Epithelial cell of prostate (primary cell): ENCODE measurements around the gene GPR160.
"Not testable (repeated sequence)": the region's sequence is repeated elsewhere in the genome, so short reads cannot be mapped to it uniquely, and the experiment has no call there.

Source experiments
- DNase-seq: peaks from one replicate; pipeline ENCODE4 v3.0.0-alpha.2; 2011; ENCODE audit warnings: low read depth, low spot score
- H3K27ac ChIP-seq: fragments of 450-650 bp; 2 replicates; pipeline ENCODE4 v1.5.1; 2017; ENCODE audit warnings: mild to moderate bottlenecking

Gene GPR160

GRCh38 chr3:170037463-170038433 is at the start of gene GPR160:
Gene GPR160 (plus strand): TSS chr3:170037995. CDS start chr3:170083973, 45,978 bp downstream.
- H3K27ac ChIP-seq, result no peak within 1 kb of the TSS
- no peak for DNase-seq

- no peak overlapping the region for H3K27ac ChIP-seq
- DNase-seq, result no peak
These were observed 47.4 kb upstream of the GPR160 start for GRCh38 chr3:169990431-169990830.

- no peak for DNase-seq
- no peak overlapping the region for H3K27ac ChIP-seq
These were observed 45.6 kb upstream of the GPR160 start for GRCh38 chr3:169992156-169992555.

GRCh38 chr3:169992781-169993180 is 45.0 kb upstream of the GPR160 start:
- H3K27ac ChIP-seq, result no peak overlapping the region
- no peak for DNase-seq

- no peak overlapping the region for H3K27ac ChIP-seq
These were observed 44.0 kb upstream of the GPR160 start for GRCh38 chr3:169993761-169994160.

GRCh38 chr3:169996063-169996462 is 41.7 kb upstream of the GPR160 start:
- no peak overlapping the region for H3K27ac ChIP-seq
- no peak for DNase-seq

More at GRCh38 chr3:169993761-169994160, 44.0 kb upstream of the GPR160 start:
- DNase-seq, result no peak

- peak; percentile 65 for DNase-seq
- peak overlapping the region; percentile 78 for H3K27ac ChIP-seq
These were observed 39.1 kb upstream of the GPR160 start for GRCh38 chr3:169998668-169999131.

GRCh38 chr3:169999433-169999832 is 38.4 kb upstream of the GPR160 start:
- DNase-seq, result no peak
- H3K27ac ChIP-seq, result peak overlapping the region; percentile 78

- peak overlapping the region; percentile 78 for H3K27ac ChIP-seq
- no peak for DNase-seq
These were observed 37.7 kb upstream of the GPR160 start for GRCh38 chr3:170000051-170000450.

GRCh38 chr3:170002231-170002630 is 35.6 kb upstream of the GPR160 start:
- no peak for DNase-seq
- no peak overlapping the region for H3K27ac ChIP-seq

GRCh38 chr3:170002879-170003278 is 34.9 kb upstream of the GPR160 start:
- no peak for DNase-seq
- H3K27ac ChIP-seq, result no peak overlapping the region

GRCh38 chr3:170003881-170004356 is 33.9 kb upstream of the GPR160 start:
- H3K27ac ChIP-seq, result no peak overlapping the region
- no peak for DNase-seq

GRCh38 chr3:170007031-170007663 is 30.6 kb upstream of the GPR160 start:
- no peak overlapping the region for H3K27ac ChIP-seq
- no peak for DNase-seq

- no peak for DNase-seq
- H3K27ac ChIP-seq, result no peak overlapping the region
These were observed 27.3 kb upstream of the GPR160 start for GRCh38 chr3:170010498-170010897.

- no peak overlapping the region for H3K27ac ChIP-seq
- no peak for DNase-seq
These were observed 25.0 kb upstream of the GPR160 start for GRCh38 chr3:170012683-170013400.

- DNase-seq, result no peak
- no peak overlapping the region for H3K27ac ChIP-seq
These were observed 21.7 kb upstream of the GPR160 start for GRCh38 chr3:170016057-170016456.

GRCh38 chr3:170019306-170019705 is 18.5 kb upstream of the GPR160 start:
- not testable (repeated sequence) for H3K27ac ChIP-seq, DNase-seq

GRCh38 chr3:170021083-170021482 is 16.7 kb upstream of the GPR160 start:
- H3K27ac ChIP-seq, result no peak overlapping the region
- no peak for DNase-seq

- no peak for DNase-seq
- H3K27ac ChIP-seq, result no peak overlapping the region
These were observed 15.5 kb upstream of the GPR160 start for GRCh38 chr3:170022336-170022735.

- no peak overlapping the region for H3K27ac ChIP-seq
These were observed 14.6 kb upstream of the GPR160 start for GRCh38 chr3:170023165-170023564.

More at GRCh38 chr3:170023165-170023564, 14.6 kb upstream of the GPR160 start:
- DNase-seq, result no peak
